HG03432 (cell line): ENCODE data around the gene HOMER2.

Source experiments
- ATAC-seq: cut with Tn5 transposase; IDR thresholded peaks from one replicate; pipeline ENCODE4 v1.9.1; 2021; ENCODE audit warnings: mild to moderate bottlenecking, moderate library complexity; ENCODE audit not compliant: unreplicated experiment

HOMER2 gene

DNA sequence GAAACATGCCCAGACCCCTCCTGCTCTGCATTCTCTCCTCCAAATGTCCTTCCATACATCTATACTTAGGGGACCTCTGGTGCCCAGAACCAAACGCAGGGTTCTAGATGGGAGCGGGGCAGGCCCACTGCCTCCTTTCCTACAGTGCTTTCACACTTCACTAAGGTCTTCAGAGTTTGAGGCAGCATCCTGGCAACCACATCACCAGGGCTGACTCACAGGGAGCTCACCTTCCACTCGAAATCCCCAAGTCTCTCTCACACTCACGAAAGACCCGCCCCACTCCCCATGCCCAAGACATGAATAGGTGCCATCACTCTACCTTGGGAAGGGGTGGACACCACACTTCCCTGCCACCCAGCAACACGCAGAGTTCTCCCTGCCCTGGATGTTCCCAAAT lies 18.9 kb downstream of the HOMER2 start:
- ATAC-seq: no peak

DNA sequence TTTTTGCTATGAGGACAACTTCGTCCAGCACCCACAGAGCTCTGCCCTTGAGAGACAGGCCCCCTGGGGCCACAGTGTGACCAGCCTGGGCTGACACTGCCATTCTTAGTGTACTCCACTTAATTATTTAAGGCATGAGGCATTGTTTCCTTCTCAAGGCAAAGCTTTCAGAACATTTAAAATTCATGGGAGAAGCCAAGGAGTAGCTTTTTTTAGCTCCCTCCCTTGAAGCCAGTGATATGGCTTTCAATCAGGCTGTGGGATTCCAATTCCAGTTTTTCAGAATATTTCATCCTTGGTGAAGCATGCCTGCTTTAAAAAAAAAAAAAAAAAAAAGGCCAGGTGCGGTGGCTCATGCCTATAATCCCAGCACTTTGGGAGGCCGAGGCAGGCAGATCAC lies 21.3 kb downstream of the HOMER2 start:
- ATAC-seq: no peak

GRCh38 chr15:82930461-82930860 lies 22.1 kb downstream of the HOMER2 start:
- no peak for ATAC-seq

GRCh38 chr15:82928711-82929110 lies 23.8 kb downstream of the HOMER2 start:
- ATAC-seq: no peak

GRCh38 chr15:82923744-82924143 lies 28.8 kb downstream of the HOMER2 start:
- no peak for ATAC-seq

GRCh38 chr15:82922737-82923136 lies 29.8 kb downstream of the HOMER2 start:
- ATAC-seq: no peak

DNA sequence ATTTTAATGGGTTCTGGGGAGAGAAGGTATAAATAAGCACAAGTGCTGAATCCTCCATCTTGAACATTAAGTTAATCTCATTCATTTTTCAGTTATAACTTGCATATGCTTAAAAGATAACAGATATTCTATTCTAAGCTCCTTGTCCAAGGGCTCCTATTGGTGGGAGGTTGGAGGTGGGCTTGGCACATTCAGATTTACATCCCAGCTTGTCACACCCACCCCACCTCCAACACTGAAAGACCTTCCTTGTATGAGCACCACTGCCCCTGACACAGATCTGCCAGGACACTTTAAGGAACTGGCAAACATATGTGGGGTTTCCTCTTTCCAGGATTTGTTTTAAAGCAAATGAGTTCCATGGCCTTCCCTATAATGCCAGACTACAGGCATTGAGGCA lies 30.6 kb downstream of the HOMER2 start:
- no peak for ATAC-seq

GRCh38 chr15:82921242-82921641 lies 31.3 kb downstream of the HOMER2 start:
- no peak for ATAC-seq

- no peak for ATAC-seq
Observed at GRCh38 chr15:82919231-82919886, 33.2 kb downstream of the HOMER2 start.

- no peak for ATAC-seq
Observed at GRCh38 chr15:82918607-82919230, 33.8 kb downstream of the HOMER2 start.

GRCh38 chr15:82918162-82918561 lies 34.4 kb downstream of the HOMER2 start:
- ATAC-seq: no peak

DNA sequence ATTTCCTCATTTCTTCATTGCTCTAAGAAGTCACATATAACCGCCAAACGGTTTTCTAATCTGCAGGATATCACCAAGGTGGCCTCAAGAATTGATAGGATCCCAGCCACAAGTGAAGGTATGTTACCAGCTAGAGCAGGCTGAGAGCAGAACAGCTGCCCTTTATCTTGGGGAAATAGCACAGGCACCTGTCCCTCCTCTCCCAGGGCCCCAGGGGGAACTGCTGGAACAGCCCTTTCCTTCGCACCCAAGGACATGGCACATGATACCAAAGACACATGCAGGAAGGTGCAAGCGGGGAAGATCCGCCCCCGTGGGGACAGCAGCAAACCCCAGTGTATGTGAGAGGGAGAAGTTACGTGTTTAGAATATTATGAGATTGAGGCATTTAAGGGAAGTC lies 35.3 kb downstream of the HOMER2 start:
- ATAC-seq: no peak

GRCh38 chr15:82916161-82916952 lies 36.2 kb downstream of the HOMER2 start:
- ATAC-seq: no peak

DNA sequence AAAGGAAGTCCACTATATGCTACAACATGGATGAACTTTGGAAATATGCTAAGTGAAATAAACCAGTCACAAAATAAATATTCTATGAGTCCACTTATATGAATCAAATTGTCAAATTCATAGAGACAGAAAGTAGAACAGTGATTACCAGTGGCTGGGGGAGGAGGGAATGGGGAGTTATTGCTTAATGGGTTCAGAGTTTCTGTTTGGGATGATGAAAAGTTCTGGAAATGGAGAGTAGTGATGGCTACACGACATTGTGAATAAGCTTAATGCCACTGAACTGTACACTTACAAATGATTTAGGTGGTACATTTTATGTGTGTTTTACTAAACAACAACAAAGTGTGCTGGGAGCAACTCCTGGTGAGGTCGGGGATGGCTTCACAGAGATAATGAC lies 38.1 kb downstream of the HOMER2 start:
- no peak for ATAC-seq

- ATAC-seq: no peak
Observed at GRCh38 chr15:82911458-82911857, 41.1 kb downstream of the HOMER2 start.

- no peak for ATAC-seq
Observed at GRCh38 chr15:82910721-82911120, 41.8 kb downstream of the HOMER2 start.

- no peak for ATAC-seq
Observed at GRCh38 chr15:82909080-82909815, 43.3 kb downstream of the HOMER2 start.

DNA sequence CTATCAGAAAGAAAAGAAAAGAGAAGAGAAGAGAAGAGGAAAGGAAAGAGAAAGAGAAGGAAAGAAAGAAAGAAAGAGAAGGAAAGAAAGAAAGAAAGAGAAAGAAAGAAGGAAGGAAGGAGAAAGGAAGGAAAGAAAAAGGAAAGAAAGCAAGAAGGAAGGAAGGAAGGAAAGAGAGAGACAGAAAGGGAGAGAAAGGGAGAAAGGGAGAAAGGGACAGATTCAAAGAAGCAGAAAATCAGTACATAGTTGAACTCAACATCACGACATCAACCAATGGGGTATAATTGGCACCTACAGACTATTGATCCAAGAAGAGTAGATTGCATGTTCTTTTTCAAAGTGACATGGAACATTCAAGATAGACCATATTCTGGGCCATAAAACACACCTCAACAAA lies 45.2 kb downstream of the HOMER2 start:
- ATAC-seq: no peak

- no peak for ATAC-seq
Observed at GRCh38 chr15:82904574-82904973, 47.9 kb downstream of the HOMER2 start.

- ATAC-seq: no peak
Observed at GRCh38 chr15:82903511-82903910, 49.0 kb downstream of the HOMER2 start.

DNA sequence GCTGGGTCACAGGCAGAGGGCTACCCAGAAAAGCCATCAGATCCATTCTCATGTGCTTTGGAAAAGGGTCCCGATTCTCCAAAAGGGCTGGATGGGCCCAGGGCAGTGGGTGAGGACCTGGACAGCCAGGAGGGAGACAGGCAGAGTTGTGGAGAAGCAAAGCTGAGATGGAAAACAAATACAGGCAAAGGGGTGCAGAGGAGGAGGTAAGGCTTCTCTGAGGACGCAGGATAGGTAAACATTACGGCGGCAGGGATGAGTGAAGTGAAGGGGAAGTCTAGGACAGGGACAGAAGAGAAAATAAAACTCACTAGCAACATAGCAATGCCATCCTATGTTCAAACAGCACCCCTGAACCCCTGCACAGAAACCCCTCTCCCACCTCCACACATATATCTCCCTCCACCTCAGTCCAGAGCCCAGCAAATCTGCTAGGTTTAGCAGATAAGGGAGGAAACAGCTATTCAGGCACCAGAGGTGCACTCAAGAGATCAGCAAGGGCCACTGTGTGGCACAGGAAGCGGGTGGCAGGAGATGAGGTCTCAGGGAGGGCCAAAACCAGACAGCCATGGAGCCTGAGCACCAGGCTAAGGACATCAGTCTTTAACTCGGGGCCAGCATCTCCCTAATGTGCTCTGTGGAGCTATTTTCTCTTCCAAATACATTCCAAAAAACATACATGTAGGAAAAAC lies 51.3 kb downstream of the HOMER2 start:
- no peak for ATAC-seq
